ENCODE measurements around the gene TMTC1.

TMTC1 gene

DNA sequence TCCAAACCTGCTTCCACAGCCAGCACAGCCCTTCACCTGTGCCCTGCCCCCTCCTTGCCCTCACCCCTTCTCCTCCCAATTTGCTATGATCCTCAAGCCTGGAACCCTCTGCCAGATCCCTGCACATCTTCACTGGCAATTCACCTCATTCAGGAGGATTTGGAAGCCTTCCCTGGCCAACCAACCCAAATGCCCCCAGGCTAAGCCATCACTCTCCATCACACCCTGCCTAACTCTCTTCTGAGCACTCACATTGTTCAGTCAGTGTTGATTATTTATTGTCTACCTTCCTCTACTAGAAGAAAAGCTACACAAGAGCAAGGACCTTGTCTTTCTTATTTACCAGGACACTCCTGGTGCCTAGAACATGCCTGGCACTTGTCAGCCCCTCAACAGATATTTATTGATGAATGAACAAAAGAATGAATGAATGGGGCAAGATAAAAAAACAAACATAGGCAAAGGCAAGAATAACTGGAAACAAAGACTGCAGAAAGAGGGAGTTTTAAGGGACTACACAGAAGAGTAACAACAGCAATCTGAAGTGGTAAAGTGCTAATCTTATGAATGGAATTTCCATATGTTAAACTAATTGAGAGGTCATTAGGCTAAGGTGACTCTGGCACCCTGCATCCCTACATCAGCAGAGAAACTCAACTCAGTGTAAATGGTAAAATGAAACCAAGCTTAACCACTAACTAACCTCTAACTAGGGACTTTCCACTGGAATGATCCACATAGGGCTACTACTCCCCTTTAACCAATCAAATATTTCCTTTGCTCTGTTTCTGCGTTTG, 33.4 kb downstream of the TMTC1 start:
- TF ChIP-seq TAF1 (IDR thresholded peaks at IDR 0.05; ENCODE audit: borderline replicate concordance, insufficient read depth, low read length): no peak
- TF ChIP-seq POLR2AphosphoS5 (IDR thresholded peaks at IDR 0.05; ENCODE audit: low read depth, low read length): no peak
- TF ChIP-seq SIN3A (IDR thresholded peaks at IDR 0.05; ENCODE audit: borderline replicate concordance, insufficient read depth, low read length): no peak
- TF ChIP-seq, protein P1, sequence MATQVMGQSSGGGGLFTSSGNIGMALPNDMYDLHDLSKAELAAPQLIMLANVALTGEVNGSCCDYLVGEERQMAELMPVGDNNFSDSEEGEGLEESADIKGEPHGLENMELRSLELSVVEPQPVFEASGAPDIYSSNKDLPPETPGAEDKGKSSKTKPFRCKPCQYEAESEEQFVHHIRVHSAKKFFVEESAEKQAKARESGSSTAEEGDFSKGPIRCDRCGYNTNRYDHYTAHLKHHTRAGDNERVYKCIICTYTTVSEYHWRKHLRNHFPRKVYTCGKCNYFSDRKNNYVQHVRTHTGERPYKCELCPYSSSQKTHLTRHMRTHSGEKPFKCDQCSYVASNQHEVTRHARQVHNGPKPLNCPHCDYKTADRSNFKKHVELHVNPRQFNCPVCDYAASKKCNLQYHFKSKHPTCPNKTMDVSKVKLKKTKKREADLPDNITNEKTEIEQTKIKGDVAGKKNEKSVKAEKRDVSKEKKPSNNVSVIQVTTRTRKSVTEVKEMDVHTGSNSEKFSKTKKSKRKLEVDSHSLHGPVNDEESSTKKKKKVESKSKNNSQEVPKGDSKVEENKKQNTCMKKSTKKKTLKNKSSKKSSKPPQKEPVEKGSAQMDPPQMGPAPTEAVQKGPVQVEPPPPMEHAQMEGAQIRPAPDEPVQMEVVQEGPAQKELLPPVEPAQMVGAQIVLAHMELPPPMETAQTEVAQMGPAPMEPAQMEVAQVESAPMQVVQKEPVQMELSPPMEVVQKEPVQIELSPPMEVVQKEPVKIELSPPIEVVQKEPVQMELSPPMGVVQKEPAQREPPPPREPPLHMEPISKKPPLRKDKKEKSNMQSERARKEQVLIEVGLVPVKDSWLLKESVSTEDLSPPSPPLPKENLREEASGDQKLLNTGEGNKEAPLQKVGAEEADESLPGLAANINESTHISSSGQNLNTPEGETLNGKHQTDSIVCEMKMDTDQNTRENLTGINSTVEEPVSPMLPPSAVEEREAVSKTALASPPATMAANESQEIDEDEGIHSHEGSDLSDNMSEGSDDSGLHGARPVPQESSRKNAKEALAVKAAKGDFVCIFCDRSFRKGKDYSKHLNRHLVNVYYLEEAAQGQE (IDR thresholded peaks at IDR 0.05; ENCODE audit: insufficient read depth in 1 of 2, low read depth in 2 of 2, low read length in 2 of 2): no peak

- TF ChIP-seq, protein P1 (IDR thresholded peaks at IDR 0.05; ENCODE audit: insufficient read depth in 1 of 2, low read depth in 2 of 2, low read length in 2 of 2): no peak
- TF ChIP-seq POLR2AphosphoS5 (IDR thresholded peaks at IDR 0.05; ENCODE audit: low read depth, low read length): no peak
- TF ChIP-seq FOXP2 (optimal IDR thresholded peaks at IDR 0.05; ENCODE audit: borderline replicate concordance, extremely low read depth, extremely low read length, insufficient read depth): no peak
- no peak for TF ChIP-seq SIN3A (IDR thresholded peaks at IDR 0.05; ENCODE audit: borderline replicate concordance, insufficient read depth, low read length)
- no peak for TF ChIP-seq TAF1 (IDR thresholded peaks at IDR 0.05; ENCODE audit: borderline replicate concordance, insufficient read depth, low read length)
Observed at GRCh38 chr12:29744365-29744764, 39.4 kb downstream of the TMTC1 start.

DNA sequence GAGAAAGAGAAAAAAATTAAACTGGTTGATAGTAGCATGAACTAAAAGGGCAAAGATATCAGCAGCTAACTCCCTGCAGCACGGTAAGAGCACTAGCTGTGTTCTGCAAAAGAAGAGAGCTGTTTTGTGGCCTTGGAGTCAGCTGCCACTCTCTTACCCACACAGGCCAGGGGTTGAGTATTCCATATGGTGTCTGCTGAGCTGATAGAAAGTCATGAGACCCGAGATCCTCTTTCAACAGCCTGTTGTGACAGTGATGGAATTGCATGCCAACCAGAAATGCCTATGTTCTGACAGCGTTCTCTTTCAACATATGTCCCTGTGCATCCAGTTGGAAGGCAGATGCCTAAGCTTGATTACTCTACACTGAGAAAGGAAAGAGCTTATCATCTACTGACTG, 39.9 kb downstream of the TMTC1 start:
- TF ChIP-seq, protein P1 (IDR thresholded peaks at IDR 0.05; ENCODE audit: insufficient read depth in 1 of 2, low read depth in 2 of 2, low read length in 2 of 2): no peak
- TF ChIP-seq FOXP2 (optimal IDR thresholded peaks at IDR 0.05; ENCODE audit: borderline replicate concordance, extremely low read depth, extremely low read length, insufficient read depth) (no peak), POLR2AphosphoS5 (IDR thresholded peaks at IDR 0.05; ENCODE audit: low read depth, low read length) (no peak), TAF1 (IDR thresholded peaks at IDR 0.05; ENCODE audit: borderline replicate concordance, insufficient read depth, low read length) (no peak), SIN3A (IDR thresholded peaks at IDR 0.05; ENCODE audit: borderline replicate concordance, insufficient read depth, low read length) (no peak)

- TF ChIP-seq, protein P1 (IDR thresholded peaks at IDR 0.05; ENCODE audit: insufficient read depth in 1 of 2, low read depth in 2 of 2, low read length in 2 of 2): no peak
- TF ChIP-seq TAF1 (IDR thresholded peaks at IDR 0.05; ENCODE audit: borderline replicate concordance, insufficient read depth, low read length) (no peak), SIN3A (IDR thresholded peaks at IDR 0.05; ENCODE audit: borderline replicate concordance, insufficient read depth, low read length) (no peak), POLR2AphosphoS5 (IDR thresholded peaks at IDR 0.05; ENCODE audit: low read depth, low read length) (no peak), FOXP2 (optimal IDR thresholded peaks at IDR 0.05; ENCODE audit: borderline replicate concordance, extremely low read depth, extremely low read length, insufficient read depth) (no peak)
Observed at GRCh38 chr12:29743077-29743476, 40.7 kb downstream of the TMTC1 start.
